Gastrocnemius medialis (tissue), 4 donors: Measurements from ENCODE around the gene GPR4. TPM values are rescaled to one million over a fixed set of nuclear protein-coding genes. Genes with fewer than 3 reads are reported as not detected.
A peak's percentile ranks its signal among the peaks of the same experiment; 100 is the strongest.

Experiments used
- ATAC-seq, 2 donors: fragments of 150-250 bp; one replicate each; pipeline ENCODE4 v1.9.1; 2016
- DNase-seq, 2 donors: peaks; one replicate each; pipeline ENCODE4 v3.0.0-alpha.2; 2019
- H3K27ac ChIP-seq, 4 donors: fragments of 200-600 bp; sonication (generic); 1 replicate in 1 of 4; 2 replicates in 3 of 4; pipeline ENCODE4 v1.5.1; 2016 to 2018; ENCODE audit warnings: mild to moderate bottlenecking in 2 of 4, moderate library complexity in 1 of 4
- H3K27me3 ChIP-seq, 3 donors: fragments of 200-600 bp; sonication (generic) in 2 of 3; 1 replicate in 1 of 3; 2 replicates in 2 of 3; pipeline versions ENCODE4 v1.5.1 to v1.6.0; 2016 to 2019; ENCODE audit warnings: mild to moderate bottlenecking in 1 of 3, moderate library complexity in 1 of 3
- H3K36me3 ChIP-seq, 2 donors: fragments of 200-600 bp; sonication (generic) in 1 of 2; one replicate each; pipeline ENCODE4 v1.5.1; 2017 to 2018
- H3K4me1 ChIP-seq, 2 donors: fragments of 200-600 bp; sonication (generic) in 1 of 2; one replicate each; pipeline ENCODE4 v1.5.1; 2016 to 2017; ENCODE audit warnings: mild to moderate bottlenecking in 2 of 2
- H3K4me3 ChIP-seq, 4 donors: fragments of 200-600 bp; sonication (generic) in 3 of 4; 1 replicate in 1 of 4; 2 replicates in 3 of 4; pipeline ENCODE4 v1.5.1; 2016 to 2019; ENCODE audit warnings: mild to moderate bottlenecking in 2 of 4
- H3K9me3 ChIP-seq, 3 donors: fragments of 200-600 bp; sonication (generic) in 2 of 3; 1 replicate in 1 of 3; 2 replicates in 2 of 3; pipeline ENCODE4 v1.5.1; 2016 to 2019
- POLR2A ChIP-seq, 2 donors: fragments of 450-650 bp; IDR thresholded peaks; one replicate each; pipeline ENCODE4 v1.6.1; 2017; ENCODE audit warnings: antibody characterized with exemption in 2 of 2, mild to moderate bottlenecking in 2 of 2, moderate library complexity in 2 of 2
- in situ Hi-C, 4 donors: fragments of 200-750 bp; cut with MboI; loops; one replicate each; pipeline versions ENCODE4 v1.15.0 to v1.8.0; 2017; ENCODE audit warnings: low sequenced_read_pairs in 4 of 4
- intact Hi-C: fragments of 100-400 bp; cut with DNase I; formaldehyde crosslinking; loops from one replicate; pipeline ENCODE4 v1.15.1; 2023; ENCODE audit warnings: low total_unique reads
- total RNA-seq, 4 donors: library from RNA; depleted of rRNA; stranded (reverse); fragments of >200 nt; gene quantifications; one replicate each; pipeline versions ENCODE4 v1.1.0 to v1.2.3, GENCODE V29; 2016
- TF ChIP-seq, protein P1 (sequence below), 5 experiments: fragments of 450-650 bp in 3 of 5; fragments of 200-600 bp in 2 of 5; sonication (generic) in 2 of 5; IDR thresholded peaks in 4 of 5; conservative IDR thresholded peaks in 1 of 5; 1 replicate in 4 of 5; 2 replicates in 1 of 5; pipeline ENCODE4 v1.5.1; 2016 to 2019; ENCODE audit warnings: antibody characterized with exemption in 5 of 5, mild to moderate bottlenecking in 3 of 5, moderate library complexity in 3 of 5

Gene GPR4
- total RNA-seq, 4 donors from 2014 or later, result 0.46 to 4.2 (median 2.2) TPM

DNA sequence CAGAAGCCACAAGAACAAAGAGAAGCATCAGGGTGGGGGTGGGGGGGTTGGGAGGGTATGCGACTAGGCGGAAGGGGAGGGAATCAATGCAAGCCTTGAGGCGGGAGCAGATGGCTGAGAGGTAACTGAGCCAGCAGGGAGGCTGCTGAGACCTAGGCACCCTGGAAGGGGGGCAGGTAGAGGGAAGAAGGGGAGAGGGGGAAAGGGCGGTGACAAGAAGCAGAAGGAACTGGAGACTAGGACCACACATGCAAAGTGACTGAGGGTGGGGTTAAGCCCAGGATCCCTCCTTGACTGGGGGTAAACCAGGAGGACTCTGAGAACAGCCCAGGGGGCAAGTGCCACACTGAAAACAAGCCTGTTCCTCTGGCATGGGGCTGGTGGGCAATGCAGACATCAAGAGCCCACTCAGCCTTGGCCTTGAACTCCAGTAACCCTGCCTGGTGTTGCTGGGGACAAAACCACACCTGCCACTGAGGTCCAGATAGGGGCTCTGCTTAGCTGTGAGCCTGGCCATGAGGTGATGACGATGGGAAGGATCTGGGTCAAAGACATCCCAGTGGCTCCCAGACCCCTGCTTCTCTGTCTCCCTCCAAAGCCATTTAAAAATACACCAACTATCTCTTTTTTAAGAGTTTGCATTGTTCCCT is 37.8 kb downstream of the GPR4 start:
- TF ChIP-seq, protein P1, sequence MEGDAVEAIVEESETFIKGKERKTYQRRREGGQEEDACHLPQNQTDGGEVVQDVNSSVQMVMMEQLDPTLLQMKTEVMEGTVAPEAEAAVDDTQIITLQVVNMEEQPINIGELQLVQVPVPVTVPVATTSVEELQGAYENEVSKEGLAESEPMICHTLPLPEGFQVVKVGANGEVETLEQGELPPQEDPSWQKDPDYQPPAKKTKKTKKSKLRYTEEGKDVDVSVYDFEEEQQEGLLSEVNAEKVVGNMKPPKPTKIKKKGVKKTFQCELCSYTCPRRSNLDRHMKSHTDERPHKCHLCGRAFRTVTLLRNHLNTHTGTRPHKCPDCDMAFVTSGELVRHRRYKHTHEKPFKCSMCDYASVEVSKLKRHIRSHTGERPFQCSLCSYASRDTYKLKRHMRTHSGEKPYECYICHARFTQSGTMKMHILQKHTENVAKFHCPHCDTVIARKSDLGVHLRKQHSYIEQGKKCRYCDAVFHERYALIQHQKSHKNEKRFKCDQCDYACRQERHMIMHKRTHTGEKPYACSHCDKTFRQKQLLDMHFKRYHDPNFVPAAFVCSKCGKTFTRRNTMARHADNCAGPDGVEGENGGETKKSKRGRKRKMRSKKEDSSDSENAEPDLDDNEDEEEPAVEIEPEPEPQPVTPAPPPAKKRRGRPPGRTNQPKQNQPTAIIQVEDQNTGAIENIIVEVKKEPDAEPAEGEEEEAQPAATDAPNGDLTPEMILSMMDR (IDR thresholded peaks at IDR 0.05 in 4 of 5, conservative IDR thresholded peaks at IDR 0.05 in 1 of 5), result no peak
- no peak for TF ChIP-seq POLR2A (IDR thresholded peaks at IDR 0.05)
- Histone ChIP-seq H3K9me3 (no peaks in the 10 kb centered on the region), H3K4me3 (no peak overlapping the region), H3K4me1 (peaks cover 21 to 23% of the 10 kb centered on the region in 2 donors), H3K27ac (no peak overlapping the region), H3K27me3 (no peaks in the 10 kb centered on the region), H3K36me3 (no peaks in the 10 kb centered on the region)
- DNase-seq, result no peak
- in situ Hi-C loops (no loop called here), intact Hi-C loops (no loop called here)
- ATAC-seq, result no peak

DNA sequence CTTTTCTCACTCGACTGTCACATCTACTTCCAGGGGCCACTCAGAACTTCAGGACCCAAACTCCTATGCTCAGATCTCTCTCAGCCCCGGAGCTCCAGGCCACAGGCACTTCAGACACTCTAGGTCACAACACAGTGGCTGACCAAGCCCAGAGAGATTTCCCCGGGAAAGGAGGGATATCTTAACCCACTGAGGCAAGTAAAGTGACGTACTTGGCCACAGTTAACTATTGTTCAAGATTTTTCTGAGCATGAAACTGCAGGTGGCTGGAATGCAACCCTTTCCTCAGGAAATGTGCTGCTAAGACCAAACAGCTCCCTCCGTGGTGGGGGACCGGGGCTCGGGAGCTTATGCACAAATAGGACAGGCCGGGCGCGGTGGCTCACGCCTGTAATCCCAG is 41.3 kb downstream of the GPR4 start:
- ATAC-seq (no peak), DNase-seq (no peak)
- TF ChIP-seq POLR2A (IDR thresholded peaks at IDR 0.05), result no peak
- TF ChIP-seq, protein P1 (IDR thresholded peaks at IDR 0.05 in 4 of 5, conservative IDR thresholded peaks at IDR 0.05 in 1 of 5), result no peak
- no peak overlapping the region for H3K27ac ChIP-seq
- no peak overlapping the region for H3K4me3 ChIP-seq
- peaks cover 0 to 12% of the 10 kb centered on the region in 2 donors for H3K4me1 ChIP-seq
- no peaks in the 10 kb centered on the region for H3K9me3 ChIP-seq
- no peaks in the 10 kb centered on the region for H3K36me3 ChIP-seq
- in situ Hi-C loops (no loop called here), intact Hi-C loops (no loop called here)
- no peaks in the 10 kb centered on the region for H3K27me3 ChIP-seq

DNA sequence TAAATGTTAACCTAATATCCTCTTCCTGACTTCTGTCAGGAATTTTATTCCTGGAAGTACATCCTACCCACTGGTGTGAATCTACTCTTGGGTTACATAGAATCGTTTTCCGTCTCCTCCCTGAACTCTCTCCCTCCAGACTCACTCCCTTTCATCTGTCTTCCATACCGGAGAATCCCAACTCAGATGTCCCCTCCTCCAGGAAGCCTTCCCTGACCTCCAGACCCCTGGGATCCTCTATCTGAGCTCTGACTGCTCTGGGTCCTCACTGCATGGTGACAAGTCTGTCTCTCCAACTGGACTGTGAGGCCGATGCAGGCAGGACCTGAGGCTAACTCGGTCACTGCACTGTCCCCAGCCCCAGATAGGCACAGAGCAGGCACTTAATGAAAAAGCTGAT is 42.0 kb downstream of the GPR4 start:
- in situ Hi-C loops (no loop called here), intact Hi-C loops (no loop called here)
- ATAC-seq (no peak), DNase-seq (no peak)
- no peak for TF ChIP-seq POLR2A (IDR thresholded peaks at IDR 0.05)
- TF ChIP-seq, protein P1 (IDR thresholded peaks at IDR 0.05 in 4 of 5, conservative IDR thresholded peaks at IDR 0.05 in 1 of 5), result no peak
- Histone ChIP-seq H3K27ac (no peak overlapping the region), H3K9me3 (no peaks in the 10 kb centered on the region), H3K4me3 (no peak overlapping the region), H3K36me3 (no peaks in the 10 kb centered on the region), H3K4me1 (peaks cover 0 to 12% of the 10 kb centered on the region in 2 donors), H3K27me3 (no peaks in the 10 kb centered on the region)

GRCh38 chr19:45558399-45558878 is 43.6 kb downstream of the GPR4 start:
- no peak overlapping the region for H3K27ac ChIP-seq
- peaks cover 0 to 12% of the 10 kb centered on the region in 2 donors for H3K4me1 ChIP-seq
- no peaks in the 10 kb centered on the region for H3K36me3 ChIP-seq
- no peaks in the 10 kb centered on the region for H3K9me3 ChIP-seq
- intact Hi-C loops (loop anchor here (1.0 kb wide), 1 partner anchor 35 kb away; no protein-coding TSS in a partner anchor), in situ Hi-C loops (no loop called here)
- ATAC-seq (peak; percentile 54 to 56), DNase-seq (no peak)
- TF ChIP-seq, protein P1 (IDR thresholded peaks at IDR 0.05 in 4 of 5, conservative IDR thresholded peaks at IDR 0.05 in 1 of 5), result peak; percentile 17 to 53 (median 37)
- TF ChIP-seq POLR2A (IDR thresholded peaks at IDR 0.05), result no peak
- no peaks in the 10 kb centered on the region for H3K27me3 ChIP-seq
- H3K4me3 ChIP-seq, result no peak overlapping the region
